HTR-8/SVneo (cell line): Measurements from ENCODE around the gene PDZD4.

Experiments
- DNase-seq: peaks from one replicate; pipeline ENCODE4 v3.0.0; 2011; ENCODE audit warnings: low spot score, mixed read lengths; ENCODE audit not compliant: insufficient read length
- FAIRE-seq: peaks from 2 replicates; lab custom pipeline; 2011; peaks lifted over from hg19 to GRCh38; lab: Jason Lieb, UNC

Gene PDZD4

DNA sequence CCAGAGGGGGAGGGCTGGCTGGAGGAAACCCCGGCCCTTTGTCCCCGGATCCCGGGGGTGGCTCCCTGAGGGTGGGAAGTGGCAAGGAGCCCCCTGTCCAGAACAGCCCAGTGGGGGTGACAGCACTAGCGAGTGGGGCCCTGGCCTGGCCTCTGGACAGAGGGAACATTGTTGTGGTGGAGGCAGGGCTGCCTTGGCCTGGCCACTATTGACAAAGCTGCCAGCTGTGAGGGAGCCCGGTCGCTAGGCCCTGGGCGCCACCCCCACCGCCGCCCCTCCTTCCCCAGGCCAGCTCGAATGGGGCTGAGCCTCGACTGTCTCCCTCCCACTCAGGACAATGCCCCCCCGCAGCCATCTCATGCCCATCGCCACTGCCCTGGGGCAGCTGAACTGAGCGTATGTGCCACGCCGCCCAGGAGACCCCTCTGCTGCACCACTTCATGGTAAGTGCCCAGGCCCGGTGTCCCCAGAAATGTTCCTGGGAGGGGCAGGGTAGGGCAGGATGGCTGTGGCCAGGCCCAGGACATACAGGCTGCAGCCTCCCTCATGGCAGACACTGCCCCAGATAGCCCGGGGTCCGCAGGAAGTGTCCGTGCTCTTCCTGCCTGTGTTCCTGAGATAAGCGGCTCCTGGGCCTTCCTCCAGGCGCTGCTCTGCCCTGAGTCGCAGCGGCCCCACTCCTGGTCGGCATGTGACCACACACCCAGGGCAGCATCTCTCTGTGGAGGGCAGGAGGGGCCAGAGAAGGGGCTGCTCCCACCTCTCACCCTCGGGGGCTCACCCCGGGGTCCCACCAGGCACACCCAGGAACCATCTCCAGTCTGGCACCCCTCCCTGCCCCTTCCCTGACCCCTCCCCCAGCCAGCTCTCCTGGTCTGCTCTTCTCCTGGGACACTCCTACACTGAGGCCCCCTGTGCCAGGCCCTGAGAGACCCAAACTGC is 64.9 kb downstream of the PDZD4 start:
- no peak for DNase-seq
- no peak for FAIRE-seq

DNA sequence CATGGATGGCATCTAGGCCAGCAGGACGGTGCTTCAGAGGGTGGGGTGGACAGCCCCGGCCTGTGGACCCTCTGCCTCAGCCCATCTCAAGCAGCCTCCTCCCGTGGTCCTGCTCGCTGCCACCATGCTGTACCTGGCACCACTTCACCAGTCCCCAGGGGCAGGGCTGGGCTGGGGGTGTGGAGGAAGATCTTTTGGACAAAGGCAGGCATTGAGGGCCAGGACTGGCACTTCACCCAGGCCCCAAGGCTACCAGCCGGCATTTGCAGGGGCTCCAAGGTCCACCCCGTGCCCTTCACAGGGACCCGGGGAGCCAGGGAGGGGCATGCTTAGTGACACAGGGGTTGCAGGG is 65.6 kb downstream of the PDZD4 start:
- FAIRE-seq (no peak), DNase-seq (no peak)

DNA sequence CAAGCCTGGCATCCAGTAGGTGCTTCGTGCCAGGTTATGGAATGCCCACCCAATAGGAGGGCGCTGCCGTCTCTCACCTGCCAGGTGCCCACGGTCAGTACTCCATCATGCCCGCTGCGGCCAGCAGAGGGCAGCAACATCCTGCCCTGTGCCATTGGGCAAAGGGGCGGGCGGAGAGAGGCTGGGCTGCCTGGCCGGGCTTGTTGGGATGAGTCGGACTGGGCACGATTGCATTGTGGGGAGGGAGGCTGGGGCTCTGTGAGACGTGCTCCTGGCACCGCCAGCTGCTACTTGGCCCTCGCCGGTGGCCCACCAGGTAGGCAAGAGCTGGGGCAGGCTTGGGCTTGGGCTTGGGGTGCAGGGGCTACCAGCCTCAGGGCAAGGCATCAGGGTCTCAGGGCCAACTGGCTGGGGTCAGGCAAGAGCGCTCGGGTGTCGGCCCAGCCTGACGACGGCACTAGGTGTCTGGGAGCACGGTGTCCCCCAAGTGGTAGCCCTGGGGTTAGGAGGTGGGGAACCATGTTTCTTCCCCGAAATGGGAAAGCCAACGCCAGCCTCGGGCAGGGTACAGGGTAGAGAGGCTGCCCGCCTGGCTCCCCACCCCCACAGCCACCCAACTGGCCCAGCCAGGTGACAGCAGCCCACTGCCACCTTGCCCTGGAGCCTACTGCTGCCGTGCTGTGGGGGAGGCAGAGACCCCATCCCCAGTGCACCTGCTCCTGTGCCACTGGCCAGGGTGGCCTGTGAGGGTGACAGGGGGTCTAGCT is 66.2 kb downstream of the PDZD4 start, which contains the start of gene PLXNB3:
TSS of gene PLXNB3 (plus strand) at position 261 of the 767 bp plus-strand sequence. CDS start 1,287 bp downstream, outside the sequence.
- DNase-seq (peak; percentile 77), FAIRE-seq (peak; percentile 80)

DNA sequence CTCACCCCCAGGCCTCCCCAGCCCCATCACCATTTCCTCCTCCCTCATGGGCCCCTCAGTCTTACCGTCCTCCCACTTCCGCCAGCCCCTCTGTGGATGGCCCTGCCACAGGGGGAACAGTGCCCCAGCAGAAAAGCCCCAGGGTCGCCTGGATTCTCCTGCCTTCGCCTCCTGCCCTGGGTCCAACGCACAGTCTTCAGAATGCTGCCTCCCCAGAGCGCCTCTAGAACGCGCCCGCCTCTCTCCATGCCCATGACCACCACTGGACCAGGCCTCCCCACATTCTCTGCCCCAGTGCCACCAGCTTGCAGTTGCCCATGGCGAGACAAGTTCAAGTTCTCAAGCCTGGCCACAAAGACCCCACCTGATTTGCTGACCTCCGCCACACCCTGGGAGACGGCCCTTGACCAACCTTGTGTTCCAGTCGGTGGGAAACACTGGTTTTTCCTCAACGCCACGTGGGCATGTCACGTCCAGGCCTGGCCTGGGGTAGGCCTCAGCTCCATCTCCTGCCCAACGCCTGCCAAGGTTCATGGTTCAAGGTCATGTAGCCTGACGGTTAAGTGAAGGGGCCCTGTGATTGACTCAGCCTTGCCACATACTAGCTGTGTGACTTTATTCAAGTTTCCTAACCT is 66.9 kb downstream of the PDZD4 start:
- FAIRE-seq: no peak

DNA sequence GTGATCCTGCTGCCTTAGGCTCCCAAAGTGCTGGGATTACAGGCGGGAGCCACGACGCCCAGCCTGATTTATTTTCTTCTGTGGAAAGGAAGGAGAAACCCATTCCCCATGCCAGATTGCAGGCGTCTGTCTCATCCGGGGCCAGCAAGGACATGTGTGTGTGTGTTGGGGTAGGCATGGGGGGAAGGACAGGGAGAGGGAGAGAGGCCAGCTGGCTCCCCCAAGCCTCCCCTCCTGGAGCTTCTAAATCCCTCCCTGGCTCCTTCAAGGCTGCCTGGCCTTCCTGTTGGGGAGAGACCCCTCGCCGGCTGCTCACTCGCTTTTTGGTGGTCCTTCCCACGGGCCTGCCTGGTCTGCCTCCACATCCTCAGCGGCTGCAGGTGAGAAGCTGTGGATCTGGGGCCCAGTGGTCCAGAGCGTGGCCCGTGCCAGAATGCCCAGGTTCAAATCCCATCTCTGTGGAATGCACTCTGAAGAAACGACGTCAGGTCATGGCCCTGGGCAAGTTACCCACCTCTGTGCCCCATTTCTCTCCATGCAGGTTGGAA is 67.6 kb downstream of the PDZD4 start:
- DNase-seq: no peak
- FAIRE-seq: no peak

More for the DNA sequence above, 66.9 kb downstream of the PDZD4 start:
- DNase-seq: no peak

DNA sequence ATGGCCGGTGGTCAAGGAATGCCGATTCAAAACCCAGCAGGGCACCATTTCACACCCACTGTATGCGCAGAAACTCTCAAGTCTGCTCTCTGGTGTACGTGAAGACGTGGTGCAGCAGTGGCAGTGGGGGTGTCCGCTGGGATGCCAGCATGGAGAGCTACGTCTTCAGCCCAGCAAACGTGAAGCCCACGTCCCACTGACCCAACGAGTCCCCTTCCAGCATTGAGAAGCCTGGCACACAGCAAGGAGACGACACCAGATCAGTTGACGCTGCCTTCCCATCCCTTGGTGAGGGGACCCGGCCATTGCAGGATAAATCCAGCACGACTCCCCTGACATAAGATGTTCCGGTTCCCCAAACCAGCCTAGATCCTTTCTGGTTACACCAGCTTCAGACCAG is 68.5 kb downstream of the PDZD4 start:
- FAIRE-seq: no peak
- no peak for DNase-seq

DNA sequence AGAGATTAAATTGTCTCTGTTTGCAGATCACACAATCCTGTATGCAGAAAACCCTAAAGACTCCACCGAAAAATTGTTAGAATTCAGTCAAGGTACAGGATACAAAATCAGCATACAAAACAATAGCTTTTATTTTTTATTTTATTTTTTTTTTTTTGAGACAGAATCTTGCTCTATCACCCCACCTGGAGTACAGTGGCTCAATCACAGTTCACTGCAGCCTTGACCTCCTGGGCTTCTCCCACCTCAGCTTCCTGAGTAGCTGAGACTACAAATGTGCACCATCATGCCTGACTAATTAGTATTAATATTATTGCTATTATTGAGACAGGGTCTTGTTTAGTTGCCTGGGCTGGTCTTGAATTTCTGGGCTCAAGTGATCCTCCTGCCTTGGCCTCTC is 75.2 kb downstream of the PDZD4 start:
- DNase-seq (no peak), FAIRE-seq (no peak)
